Transverse colon (tissue), 4 donors: ENCODE results near the gene RALGDS.

ENCODE experiments used
- EP300 ChIP-seq: sonication (generic); formaldehyde crosslinking; IDR thresholded peaks from one replicate; pipeline ENCODE4 v1.6.1; 2017; ENCODE audit warnings: antibody characterized with exemption, low read depth
- POLR2A ChIP-seq: fragments of 450-650 bp; IDR thresholded peaks from one replicate; pipeline ENCODE4 v1.6.1; 2016; ENCODE audit warnings: antibody characterized with exemption, mild to moderate bottlenecking, moderate library complexity
- POLR2AphosphoS5 ChIP-seq, 3 donors: sonication (generic); formaldehyde crosslinking; IDR thresholded peaks; one replicate each; pipeline ENCODE4 v1.6.1; 2016; ENCODE audit warnings: antibody characterized with exemption in 3 of 3
- TF ChIP-seq, protein P1 (sequence below), 5 experiments: fragments of 200-600 bp in 3 of 5; fragments of 450-650 bp in 2 of 5; sonication (generic) in 3 of 5; IDR thresholded peaks; 1 replicate in 2 of 5; 2 replicates in 3 of 5; pipeline ENCODE4 v1.5.1; 2016 to 2017; ENCODE audit warnings: antibody characterized with exemption in 5 of 5, inconsistent platforms in 3 of 5, mild to moderate bottlenecking in 2 of 5, moderate library complexity in 1 of 5

GRCh38 chr9:133170716-133171115 lies 49.7 kb upstream of the RALGDS start:
- no peak for TF ChIP-seq EP300
- no peak for TF ChIP-seq POLR2A
- TF ChIP-seq, protein P1, sequence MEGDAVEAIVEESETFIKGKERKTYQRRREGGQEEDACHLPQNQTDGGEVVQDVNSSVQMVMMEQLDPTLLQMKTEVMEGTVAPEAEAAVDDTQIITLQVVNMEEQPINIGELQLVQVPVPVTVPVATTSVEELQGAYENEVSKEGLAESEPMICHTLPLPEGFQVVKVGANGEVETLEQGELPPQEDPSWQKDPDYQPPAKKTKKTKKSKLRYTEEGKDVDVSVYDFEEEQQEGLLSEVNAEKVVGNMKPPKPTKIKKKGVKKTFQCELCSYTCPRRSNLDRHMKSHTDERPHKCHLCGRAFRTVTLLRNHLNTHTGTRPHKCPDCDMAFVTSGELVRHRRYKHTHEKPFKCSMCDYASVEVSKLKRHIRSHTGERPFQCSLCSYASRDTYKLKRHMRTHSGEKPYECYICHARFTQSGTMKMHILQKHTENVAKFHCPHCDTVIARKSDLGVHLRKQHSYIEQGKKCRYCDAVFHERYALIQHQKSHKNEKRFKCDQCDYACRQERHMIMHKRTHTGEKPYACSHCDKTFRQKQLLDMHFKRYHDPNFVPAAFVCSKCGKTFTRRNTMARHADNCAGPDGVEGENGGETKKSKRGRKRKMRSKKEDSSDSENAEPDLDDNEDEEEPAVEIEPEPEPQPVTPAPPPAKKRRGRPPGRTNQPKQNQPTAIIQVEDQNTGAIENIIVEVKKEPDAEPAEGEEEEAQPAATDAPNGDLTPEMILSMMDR (IDR thresholded peaks at IDR 0.05): no peak
- TF ChIP-seq POLR2AphosphoS5 (IDR thresholded peaks at IDR 0.05): no peak
